Osteocyte (in vitro differentiated cells): Measurements from ENCODE around the gene IL1RL2. TPM values are rescaled to one million over a fixed set of nuclear protein-coding genes. Genes with fewer than 3 reads are reported as not detected.

ENCODE experiments used
- DNase-seq: peaks from one replicate; pipeline ENCODE4 v3.0.0; 2021; ENCODE audit warnings: mixed read lengths; ENCODE audit not compliant: unreplicated experiment; ENCODE audit errors: extremely low spot score
- H3K27ac Mint-ChIP-seq: one replicate; pipeline ENCODE4 v1.8.0; 2021; ENCODE audit warnings: mild to moderate bottlenecking, mixed read lengths; ENCODE audit not compliant: unreplicated experiment
- H3K27me3 Mint-ChIP-seq: one replicate; pipeline ENCODE4 v1.8.0; 2021; ENCODE audit warnings: mixed read lengths; ENCODE audit not compliant: unreplicated experiment
- H3K36me3 Mint-ChIP-seq: one replicate; pipeline ENCODE4 v1.8.0; 2021; ENCODE audit warnings: mixed read lengths; ENCODE audit not compliant: unreplicated experiment
- H3K4me1 Mint-ChIP-seq: one replicate; pipeline ENCODE4 v1.8.0; 2021; ENCODE audit warnings: mixed read lengths; ENCODE audit not compliant: unreplicated experiment
- H3K4me3 Mint-ChIP-seq: one replicate; pipeline ENCODE4 v1.8.0; 2021; ENCODE audit warnings: mild to moderate bottlenecking, moderate library complexity, mixed read lengths; ENCODE audit not compliant: unreplicated experiment
- H3K9me3 Mint-ChIP-seq: one replicate; pipeline ENCODE4 v1.8.0; 2021; ENCODE audit warnings: mixed read lengths; ENCODE audit not compliant: unreplicated experiment
- CTCF ChIP-seq: fragments of 200-600 bp; sonication (generic); IDR thresholded peaks from 2 replicates; pipeline ENCODE4 v1.5.0; 2021; ENCODE audit warnings: antibody characterized with exemption, mild to moderate bottlenecking, moderate library complexity
- total RNA-seq: library from RNA; stranded (reverse); gene quantifications from 2 replicates; pipeline ENCODE4 v1.2.1, GENCODE V29; 2021

Gene IL1RL2
- total RNA-seq, 1 donor from 2014 or later, result 0.21 TPM

- peaks cover 4% of the 10 kb centered on the region for H3K4me1 Mint-ChIP-seq
- no peak for DNase-seq
- no peak overlapping the region for H3K27ac Mint-ChIP-seq
- TF ChIP-seq CTCF, result no peak
- H3K27me3 Mint-ChIP-seq, result peaks cover 8% of the 10 kb centered on the region
- H3K9me3 Mint-ChIP-seq, result no peaks in the 10 kb centered on the region
- H3K36me3 Mint-ChIP-seq, result no peaks in the 10 kb centered on the region
- H3K4me3 Mint-ChIP-seq, result no peak overlapping the region
Measured at GRCh38 chr2:102193074-102193473, 6.3 kb downstream of the IL1RL2 start.

- H3K27me3 Mint-ChIP-seq, result peaks cover 16% of the 10 kb centered on the region
- H3K9me3 Mint-ChIP-seq, result no peaks in the 10 kb centered on the region
- no peak overlapping the region for H3K4me3 Mint-ChIP-seq
- peaks cover 4% of the 10 kb centered on the region for H3K4me1 Mint-ChIP-seq
- H3K27ac Mint-ChIP-seq, result no peak overlapping the region
- DNase-seq, result no peak
- no peaks in the 10 kb centered on the region for H3K36me3 Mint-ChIP-seq
- TF ChIP-seq CTCF, result no peak
Measured at GRCh38 chr2:102194609-102195268, 7.9 kb downstream of the IL1RL2 start.

GRCh38 chr2:102197389-102198137 is 10.7 kb downstream of the IL1RL2 start:
- TF ChIP-seq CTCF, result no peak
- H3K27me3 Mint-ChIP-seq, result peaks cover 16% of the 10 kb centered on the region
- DNase-seq, result no peak
- no peak overlapping the region for H3K4me3 Mint-ChIP-seq
- H3K4me1 Mint-ChIP-seq, result no peaks in the 10 kb centered on the region
- no peaks in the 10 kb centered on the region for H3K36me3 Mint-ChIP-seq
- no peaks in the 10 kb centered on the region for H3K9me3 Mint-ChIP-seq
- H3K27ac Mint-ChIP-seq, result no peak overlapping the region

- no peak for TF ChIP-seq CTCF
- Mint-ChIP-seq H3K4me3 (no peak overlapping the region), H3K27me3 (peaks cover 20% of the 10 kb centered on the region)
Measured at GRCh38 chr2:102200539-102200938, 13.7 kb downstream of the IL1RL2 start.

GRCh38 chr2:102204638-102205037 is 17.8 kb downstream of the IL1RL2 start:
- Mint-ChIP-seq H3K27ac (no peak overlapping the region), H3K4me1 (no peaks in the 10 kb centered on the region), H3K36me3 (peaks cover 2% of the 10 kb centered on the region), H3K9me3 (peaks cover 32% of the 10 kb centered on the region), H3K27me3 (peaks cover 9% of the 10 kb centered on the region), H3K4me3 (no peak overlapping the region)
- DNase-seq, result no peak
- TF ChIP-seq CTCF, result no peak

More at GRCh38 chr2:102200539-102200938, 13.7 kb downstream of the IL1RL2 start:
- H3K9me3 Mint-ChIP-seq, result peaks cover 26% of the 10 kb centered on the region
- no peaks in the 10 kb centered on the region for H3K4me1 Mint-ChIP-seq
- peaks cover 2% of the 10 kb centered on the region for H3K36me3 Mint-ChIP-seq
- DNase-seq, result no peak
- no peak overlapping the region for H3K27ac Mint-ChIP-seq
